Gastroesophageal sphincter (tissue), 4 donors: Measurements from ENCODE around the gene FANCC. TPM values are rescaled to one million over a fixed set of nuclear protein-coding genes. Genes with fewer than 3 reads are reported as not detected.
A peak's percentile ranks its signal among the peaks of the same experiment; 100 is the strongest.

Experiments
- ATAC-seq: fragments of 150-250 bp; one replicate; pipeline ENCODE4 v1.9.1; 2016; ENCODE audit warnings: mild to moderate bottlenecking, moderate library complexity
- H3K27ac ChIP-seq, 4 donors: fragments of 200-600 bp; sonication (generic) in 3 of 4; 1 replicate in 3 of 4; 2 replicates in 1 of 4; pipeline ENCODE4 v1.5.1; 2016 to 2019
- H3K27me3 ChIP-seq: fragments of 200-600 bp; sonication (generic); one replicate; pipeline ENCODE4 v1.5.1; 2019
- H3K36me3 ChIP-seq, 2 donors: fragments of 200-600 bp; sonication (generic); one replicate each; pipeline ENCODE4 v1.5.1; 2019; ENCODE audit warnings: control low read depth in 1 of 2
- H3K4me1 ChIP-seq, 3 donors: fragments of 200-600 bp; sonication (generic); 1 replicate in 2 of 3; 2 replicates in 1 of 3; pipeline ENCODE4 v1.5.1; 2016 to 2019; ENCODE audit warnings: control low read depth in 2 of 3
- H3K4me3 ChIP-seq, 2 donors: fragments of 200-600 bp; sonication (generic); one replicate each; pipeline ENCODE4 v1.5.1; 2019; ENCODE audit warnings: mild to moderate bottlenecking in 1 of 2, moderate library complexity in 1 of 2
- H3K9me3 ChIP-seq, 3 donors: fragments of 200-600 bp; sonication (generic); one replicate each; pipeline ENCODE4 v1.5.1; 2017 to 2019; ENCODE audit warnings: control low read depth in 2 of 3
- EP300 ChIP-seq: sonication (generic); formaldehyde crosslinking; IDR thresholded peaks from one replicate; pipeline ENCODE4 v1.6.1; 2017; ENCODE audit warnings: antibody characterized with exemption, mild to moderate bottlenecking
- POLR2A ChIP-seq, 2 donors: fragments of 450-650 bp; IDR thresholded peaks; one replicate each; pipeline ENCODE4 v1.6.1; 2017; ENCODE audit warnings: antibody characterized with exemption in 2 of 2, mild to moderate bottlenecking in 2 of 2, moderate library complexity in 1 of 2
- POLR2AphosphoS5 ChIP-seq: sonication (generic); formaldehyde crosslinking; IDR thresholded peaks from one replicate; pipeline ENCODE4 v1.6.1; 2017; ENCODE audit warnings: antibody characterized with exemption
- WGBS, 2 donors: methylation state at CpG; one replicate each; pipeline ENCODE4 v1.1.5; 2018; ENCODE audit warnings: low coverage in 1 of 2; 5-methylcytosine and 5-hydroxymethylcytosine counted together
- total RNA-seq, 4 donors: library from RNA; depleted of rRNA; stranded (reverse); fragments of >200 nt; gene quantifications; one replicate each; pipeline ENCODE4 v1.1.0, GENCODE V29; 2016
- TF ChIP-seq, protein P1 (sequence below), 4 experiments: fragments of 200-600 bp in 2 of 4; fragments of 450-650 bp in 2 of 4; sonication (generic) in 1 of 4; IDR thresholded peaks; one replicate each; pipeline ENCODE4 v1.5.1; 2017 to 2019; ENCODE audit warnings: antibody characterized with exemption in 4 of 4, mild to moderate bottlenecking in 2 of 4, moderate library complexity in 2 of 4

The FANCC gene
- total RNA-seq, 4 donors from 2014 or later, result 4.9 to 9.4 (median 7.4) TPM

DNA sequence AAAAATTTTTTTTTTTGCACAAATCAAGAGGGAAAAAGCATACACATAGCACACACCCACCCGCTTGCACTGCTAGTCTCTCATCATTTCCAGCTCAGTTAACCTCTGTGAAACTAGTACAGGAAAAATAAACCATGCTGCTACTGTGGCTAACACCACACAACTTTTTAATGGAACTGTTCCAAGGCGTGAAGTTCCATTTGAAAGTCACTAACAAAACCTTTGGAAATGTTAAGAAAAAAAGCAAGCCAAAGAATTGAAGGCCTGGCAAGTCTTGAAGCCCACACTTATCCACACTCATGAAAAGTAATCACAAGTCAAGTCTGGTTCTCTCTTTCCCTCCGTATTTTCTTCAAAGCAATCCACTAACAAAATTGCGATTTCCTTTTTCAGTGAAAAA is 116.3 kb downstream of the FANCC start:
- 61 to 80% methylated on average over 4 of the region's 4 CpGs for WGBS, 2 donors
- peaks cover 0 to 58% (median 6%) of the 10 kb centered on the region in 3 donors for H3K4me1 ChIP-seq

DNA sequence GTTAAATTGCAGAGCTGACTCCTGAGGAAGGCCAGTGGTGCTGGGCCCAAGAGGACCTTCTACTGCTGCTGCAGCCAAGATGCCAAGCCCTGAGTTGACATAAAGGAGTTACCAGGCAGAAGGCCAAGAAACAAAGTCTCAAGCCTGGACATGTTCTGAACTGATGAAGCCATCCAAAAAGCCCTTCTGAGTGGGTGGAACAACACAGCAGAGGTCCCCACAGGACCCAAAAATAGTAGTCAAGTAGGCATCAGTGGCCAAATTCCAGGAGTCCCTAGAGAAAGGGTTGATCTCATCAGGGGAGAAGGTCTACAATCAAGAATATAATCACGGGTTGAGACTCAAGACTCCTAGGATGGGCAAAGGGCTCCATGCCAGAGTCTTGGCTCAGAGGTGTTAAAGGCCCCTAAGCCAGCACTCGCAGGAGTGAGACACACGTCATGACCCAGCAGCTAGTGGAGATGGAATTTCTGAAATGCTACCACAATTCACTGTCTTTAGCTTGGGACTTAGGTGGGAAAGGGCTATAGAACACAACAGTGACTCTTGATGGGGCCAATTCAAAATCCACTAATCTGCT is 119.7 kb downstream of the FANCC start:
- TF ChIP-seq POLR2AphosphoS5 (no peak), POLR2A (IDR thresholded peaks at IDR 0.05) (no peak), EP300 (no peak)
- TF ChIP-seq, protein P1, sequence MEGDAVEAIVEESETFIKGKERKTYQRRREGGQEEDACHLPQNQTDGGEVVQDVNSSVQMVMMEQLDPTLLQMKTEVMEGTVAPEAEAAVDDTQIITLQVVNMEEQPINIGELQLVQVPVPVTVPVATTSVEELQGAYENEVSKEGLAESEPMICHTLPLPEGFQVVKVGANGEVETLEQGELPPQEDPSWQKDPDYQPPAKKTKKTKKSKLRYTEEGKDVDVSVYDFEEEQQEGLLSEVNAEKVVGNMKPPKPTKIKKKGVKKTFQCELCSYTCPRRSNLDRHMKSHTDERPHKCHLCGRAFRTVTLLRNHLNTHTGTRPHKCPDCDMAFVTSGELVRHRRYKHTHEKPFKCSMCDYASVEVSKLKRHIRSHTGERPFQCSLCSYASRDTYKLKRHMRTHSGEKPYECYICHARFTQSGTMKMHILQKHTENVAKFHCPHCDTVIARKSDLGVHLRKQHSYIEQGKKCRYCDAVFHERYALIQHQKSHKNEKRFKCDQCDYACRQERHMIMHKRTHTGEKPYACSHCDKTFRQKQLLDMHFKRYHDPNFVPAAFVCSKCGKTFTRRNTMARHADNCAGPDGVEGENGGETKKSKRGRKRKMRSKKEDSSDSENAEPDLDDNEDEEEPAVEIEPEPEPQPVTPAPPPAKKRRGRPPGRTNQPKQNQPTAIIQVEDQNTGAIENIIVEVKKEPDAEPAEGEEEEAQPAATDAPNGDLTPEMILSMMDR (IDR thresholded peaks at IDR 0.05), result no peak
- peak overlapping the region in 3 of 4 donors; percentile 18 to 61 (median 27) for H3K27ac ChIP-seq
- no peaks in the 10 kb centered on the region for H3K27me3 ChIP-seq
- H3K4me1 ChIP-seq, result peaks cover 0 to 49% (median 6%) of the 10 kb centered on the region in 3 donors
- no peaks in the 10 kb centered on the region for H3K9me3 ChIP-seq
- H3K4me3 ChIP-seq, result no peak overlapping the region
- 5 to 49% methylated on average over 2 to 3 of the region's 3 CpGs for WGBS, 2 donors
- no peak for ATAC-seq
- no peaks in the 10 kb centered on the region for H3K36me3 ChIP-seq

More for the DNA sequence above, 116.3 kb downstream of the FANCC start:
- Histone ChIP-seq H3K36me3 (no peaks in the 10 kb centered on the region), H3K4me3 (no peak overlapping the region), H3K27ac (peak overlapping the region in 1 of 4 donors; percentile 11), H3K27me3 (no peaks in the 10 kb centered on the region), H3K9me3 (no peaks in the 10 kb centered on the region)
- no peak for ATAC-seq
- TF ChIP-seq POLR2AphosphoS5 (no peak), EP300 (no peak), POLR2A (IDR thresholded peaks at IDR 0.05) (no peak)
- TF ChIP-seq, protein P1 (IDR thresholded peaks at IDR 0.05), result no peak

DNA sequence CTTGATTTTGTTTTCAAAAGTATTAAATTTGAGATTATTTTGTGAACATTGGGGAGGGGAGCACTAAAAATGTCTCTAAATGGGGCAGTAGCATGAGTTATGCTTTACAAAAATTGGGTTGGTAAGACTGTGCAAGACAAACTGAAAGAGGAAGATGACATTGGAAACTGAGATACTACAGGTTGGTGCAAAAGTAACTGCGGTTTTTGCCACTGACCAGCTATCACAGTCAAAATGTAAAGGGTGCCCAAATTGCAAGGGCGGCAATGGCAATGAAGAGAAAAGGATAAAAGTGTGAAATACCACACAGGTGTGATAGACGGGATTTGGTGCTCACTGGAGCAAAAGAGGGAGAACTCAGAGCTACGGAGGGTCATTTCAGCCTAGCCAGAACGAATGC is 124.0 kb downstream of the FANCC start:
- no peak for ATAC-seq
- no peak for TF ChIP-seq EP300
- no peak for TF ChIP-seq POLR2A (IDR thresholded peaks at IDR 0.05)
- no peak for TF ChIP-seq POLR2AphosphoS5
- TF ChIP-seq, protein P1 (IDR thresholded peaks at IDR 0.05), result no peak
- Histone ChIP-seq H3K36me3 (no peaks in the 10 kb centered on the region), H3K4me1 (peaks cover 11 to 42% (median 24%) of the 10 kb centered on the region in 3 donors), H3K4me3 (no peak overlapping the region), H3K9me3 (no peaks in the 10 kb centered on the region), H3K27me3 (no peaks in the 10 kb centered on the region), H3K27ac (no peak overlapping the region)
- WGBS, 2 donors, result 95% methylated on average over 5 of the region's 5 CpGs

DNA sequence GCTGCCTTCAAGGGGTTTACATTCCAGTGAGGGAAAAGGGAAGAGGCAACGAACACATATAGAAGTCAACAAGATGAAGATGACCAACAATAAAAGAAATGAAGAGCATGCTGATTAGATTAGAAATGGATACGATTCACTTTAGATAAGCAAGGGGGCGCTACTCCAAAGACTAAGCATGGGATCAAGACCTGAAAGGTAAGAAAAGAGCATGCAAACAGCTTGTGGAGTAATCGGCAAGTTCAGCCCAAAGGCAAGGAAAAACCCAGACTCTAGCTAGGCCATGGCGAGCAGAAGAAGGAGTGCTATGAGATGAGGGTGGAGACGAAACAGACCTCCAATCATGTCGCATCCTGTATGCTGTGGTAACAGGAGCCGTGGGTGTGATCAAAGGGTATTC is 124.4 kb downstream of the FANCC start:
- H3K36me3 ChIP-seq, result no peaks in the 10 kb centered on the region
- 86 to 90% methylated on average over 8 of the region's 8 CpGs for WGBS, 2 donors
- no peak for ATAC-seq
- H3K9me3 ChIP-seq, result no peaks in the 10 kb centered on the region
- H3K4me1 ChIP-seq, result peaks cover 13 to 42% (median 27%) of the 10 kb centered on the region in 3 donors
- no peaks in the 10 kb centered on the region for H3K27me3 ChIP-seq
- H3K27ac ChIP-seq, result no peak overlapping the region
- TF ChIP-seq EP300 (no peak), POLR2AphosphoS5 (no peak), POLR2A (IDR thresholded peaks at IDR 0.05) (no peak)
- TF ChIP-seq, protein P1 (IDR thresholded peaks at IDR 0.05), result no peak
- no peak overlapping the region for H3K4me3 ChIP-seq

DNA sequence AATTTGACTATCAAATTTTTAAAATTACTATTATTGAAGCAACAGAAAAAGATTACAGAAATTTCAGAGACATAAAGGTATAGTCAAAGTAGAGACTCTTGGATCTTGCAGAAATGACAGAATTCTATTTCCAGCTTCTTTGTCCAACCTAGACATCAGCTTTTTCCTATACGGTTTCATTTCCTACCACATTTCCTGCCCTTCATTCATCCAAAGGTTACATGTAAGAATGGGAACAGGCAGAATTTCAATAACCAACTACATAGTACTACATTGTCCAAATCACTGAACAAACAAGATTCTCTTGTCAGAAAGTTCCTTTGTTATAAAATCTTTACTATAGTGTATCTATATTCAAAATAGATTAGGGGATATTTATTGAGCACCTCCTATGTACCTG is 124.9 kb downstream of the FANCC start:
- no peak for TF ChIP-seq POLR2A (IDR thresholded peaks at IDR 0.05)
- TF ChIP-seq, protein P1 (IDR thresholded peaks at IDR 0.05), result no peak
- no peak for TF ChIP-seq EP300
- TF ChIP-seq POLR2AphosphoS5, result no peak
- ATAC-seq, result no peak

More for the DNA sequence above, 124.9 kb downstream of the FANCC start:
- peaks cover 13 to 40% (median 26%) of the 10 kb centered on the region in 3 donors for H3K4me1 ChIP-seq
- H3K36me3 ChIP-seq, result no peaks in the 10 kb centered on the region
- H3K27me3 ChIP-seq, result no peaks in the 10 kb centered on the region
- WGBS, 2 donors, result 67 to 82% methylated on average over 1 of the region's 1 CpG
- no peak overlapping the region for H3K27ac ChIP-seq
- no peaks in the 10 kb centered on the region for H3K9me3 ChIP-seq
- no peak overlapping the region for H3K4me3 ChIP-seq
